ENCODE results near the gene C5AR1.

The C5AR1 gene

GRCh38 chr19:47371261-47371660 lies 61.6 kb downstream of the C5AR1 start:
- no peak for FAIRE-seq

Measured in A204.1 (cell line).